DMS53 treated with DMSO at 0.1 percent for 48 hours (cell line): Measurements from ENCODE around the gene SVEP1.
"Not testable (repeated sequence)": the region's sequence is repeated elsewhere in the genome, so short reads cannot be mapped to it uniquely, and the experiment has no call there.

ENCODE experiments used
- DNase-seq: peaks from one replicate; lab custom pipeline; 2025; ENCODE audit not compliant: unreplicated experiment; lab: John Stamatoyannopoulos, UW

Gene SVEP1

DNA sequence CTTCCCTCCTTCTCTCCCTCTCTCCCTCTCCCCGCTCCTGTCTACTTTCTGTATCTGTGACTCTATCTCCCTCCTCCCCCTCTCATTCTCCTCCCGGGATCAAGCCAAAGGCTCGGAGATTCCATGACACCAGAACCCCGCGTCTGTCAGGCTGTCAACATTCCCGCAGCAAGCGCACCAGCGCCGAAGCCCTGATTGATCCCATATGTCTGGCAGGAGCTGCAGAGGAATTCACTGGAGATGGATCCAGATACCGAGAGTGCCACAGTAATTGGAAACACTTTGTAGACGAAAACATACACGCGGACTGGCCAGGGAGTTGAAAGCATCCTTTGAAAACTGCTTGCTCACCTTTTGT, 300 bp upstream of the SVEP1 start:
- DNase-seq = no peak

DNA sequence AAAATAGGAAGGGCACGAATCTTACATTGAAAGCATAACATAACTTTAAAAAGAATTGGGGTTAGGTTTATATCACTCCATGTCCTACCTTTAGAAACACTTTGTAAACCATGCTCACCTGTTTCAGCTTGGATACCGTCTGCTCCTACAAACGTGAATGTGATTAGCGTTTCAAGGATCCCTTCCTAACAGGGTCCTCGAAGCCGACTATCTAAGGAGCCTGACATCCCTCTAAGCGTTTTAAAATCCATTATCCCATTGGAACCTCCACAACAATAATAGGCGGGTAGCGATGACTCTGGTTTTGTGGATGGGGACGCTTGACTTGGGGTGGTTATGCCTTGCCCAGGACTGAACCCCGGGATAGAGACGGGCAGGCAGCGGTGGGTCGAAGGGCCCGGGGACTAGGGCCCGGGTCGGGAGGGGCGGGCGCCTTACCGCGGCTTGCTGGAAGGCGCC, 937 bp downstream of the SVEP1 start:
- no peak for DNase-seq

DNA sequence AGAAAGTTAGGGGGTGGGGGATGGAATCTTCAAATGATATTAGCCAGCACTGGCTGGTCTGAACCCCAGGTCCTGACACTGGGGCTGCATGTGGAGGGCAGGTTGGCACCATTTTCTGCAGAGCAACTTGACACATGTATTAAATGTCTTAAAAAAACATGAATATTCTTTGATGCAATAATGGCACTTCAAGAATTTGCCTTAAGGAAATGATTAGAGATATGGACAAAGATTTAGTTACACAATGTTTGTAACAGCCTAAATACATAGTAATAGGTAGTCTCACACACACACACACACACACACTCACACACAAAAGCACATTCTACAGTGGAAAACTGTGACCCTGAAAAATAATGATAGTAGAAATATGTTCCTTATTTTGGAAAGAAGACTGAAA, 3.6 kb downstream of the SVEP1 start:
- no peak for DNase-seq

DNA sequence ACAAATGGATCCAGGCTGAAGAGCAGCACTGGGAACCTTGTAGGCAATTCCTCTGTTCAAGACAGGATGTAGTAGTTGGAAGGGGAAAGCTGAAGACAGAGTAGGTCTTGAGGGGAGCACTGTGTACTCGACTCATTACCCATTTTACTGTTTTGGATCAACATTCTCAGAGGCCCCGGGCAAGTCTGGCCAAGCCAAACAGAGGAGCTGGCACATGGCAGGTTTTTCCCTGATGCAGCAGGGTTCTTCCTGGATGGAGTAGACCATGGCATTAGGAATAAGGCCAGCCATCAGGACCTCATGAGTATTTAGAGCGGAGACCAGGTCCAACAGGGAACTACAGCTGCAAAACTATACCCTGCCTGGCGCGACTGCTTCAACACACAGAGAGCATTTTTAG, 4.4 kb downstream of the SVEP1 start:
- no peak for DNase-seq

DNA sequence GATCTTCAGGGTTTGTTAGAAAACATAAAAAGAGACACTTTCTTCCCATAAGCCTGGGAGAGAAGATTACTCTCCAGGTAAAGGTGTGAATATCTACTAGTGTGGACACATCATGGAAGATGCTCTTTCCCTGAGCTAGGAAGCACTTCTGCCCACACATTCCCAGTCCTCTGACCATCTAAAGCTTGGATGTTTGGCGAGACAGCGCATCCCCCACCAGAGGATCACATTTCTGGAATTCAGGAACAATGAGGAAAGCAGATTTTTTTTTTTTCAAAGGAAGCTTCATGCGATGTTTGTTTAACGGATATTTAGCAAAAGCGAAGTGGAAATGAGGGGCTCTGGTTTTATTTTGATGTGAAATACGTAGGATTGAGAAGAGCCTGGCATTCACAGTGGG, 6.2 kb downstream of the SVEP1 start:
- DNase-seq = no peak

DNA sequence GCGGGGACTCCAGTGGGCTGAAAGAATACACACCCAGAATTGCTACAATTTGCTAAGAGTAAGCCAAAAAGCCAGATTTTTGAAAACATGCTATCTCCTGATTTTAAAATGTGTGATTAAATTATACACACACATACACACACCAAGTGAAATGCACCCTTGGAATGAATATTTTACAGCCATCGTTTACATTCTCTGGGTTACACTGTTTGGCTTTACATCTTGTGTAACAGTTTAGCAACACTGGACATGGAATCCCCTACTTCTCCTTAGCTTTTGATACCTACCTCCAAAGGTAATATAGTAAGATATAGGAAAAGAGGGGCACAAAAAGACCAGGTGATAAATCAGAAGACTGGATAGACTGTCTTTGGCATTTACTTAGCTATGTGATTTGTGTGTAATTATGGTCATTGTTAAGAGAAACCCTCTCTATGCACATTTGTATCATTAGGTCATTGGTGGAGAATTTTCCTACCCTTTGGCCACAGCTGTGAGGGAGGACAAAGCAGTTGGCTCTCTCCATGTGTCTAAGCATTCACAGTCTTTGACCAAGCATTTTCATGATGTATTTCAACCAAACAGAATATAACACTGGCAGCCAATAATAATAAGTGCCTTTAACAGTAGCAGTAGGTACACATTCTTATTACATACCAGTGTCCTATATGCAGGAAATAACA, 7.6 kb downstream of the SVEP1 start:
- no peak for DNase-seq

DNA sequence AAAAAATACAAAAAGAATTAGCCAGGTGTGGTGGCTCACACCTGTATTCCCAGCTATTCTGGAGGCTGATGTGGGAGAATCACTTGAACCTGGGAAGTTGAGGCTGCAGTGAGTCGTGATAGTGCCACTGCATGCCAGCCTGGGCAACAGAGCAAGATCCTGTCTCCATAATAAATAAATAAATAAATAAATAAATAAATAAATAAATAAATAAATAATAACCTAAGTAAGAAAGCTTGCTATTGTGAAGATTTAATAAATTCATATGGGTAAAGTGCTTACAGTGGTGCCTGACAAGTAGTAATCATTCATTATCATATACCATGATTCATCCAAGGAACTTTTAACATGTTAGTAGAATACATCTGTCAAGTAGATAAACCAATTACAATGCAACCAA, 13.4 kb downstream of the SVEP1 start:
- no peak for DNase-seq

DNA sequence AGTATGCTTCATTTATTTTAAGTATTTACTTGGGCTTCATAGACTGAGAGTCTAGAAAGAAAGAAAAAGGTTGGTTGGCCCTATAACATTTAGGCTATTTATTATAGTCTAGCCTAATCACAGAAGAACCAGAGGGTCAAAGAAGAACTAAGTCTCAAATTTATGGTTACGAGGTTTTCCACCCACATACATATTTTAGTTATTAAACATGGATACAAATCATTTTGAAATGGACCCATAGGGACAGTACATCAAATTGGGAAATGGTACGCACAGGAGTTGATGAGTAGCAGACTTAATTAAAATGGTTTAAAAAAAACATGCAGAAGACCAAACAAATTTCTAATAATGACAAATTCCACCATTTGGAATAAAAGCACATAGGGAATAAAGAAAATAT, 17.7 kb downstream of the SVEP1 start:
- no peak for DNase-seq

DNA sequence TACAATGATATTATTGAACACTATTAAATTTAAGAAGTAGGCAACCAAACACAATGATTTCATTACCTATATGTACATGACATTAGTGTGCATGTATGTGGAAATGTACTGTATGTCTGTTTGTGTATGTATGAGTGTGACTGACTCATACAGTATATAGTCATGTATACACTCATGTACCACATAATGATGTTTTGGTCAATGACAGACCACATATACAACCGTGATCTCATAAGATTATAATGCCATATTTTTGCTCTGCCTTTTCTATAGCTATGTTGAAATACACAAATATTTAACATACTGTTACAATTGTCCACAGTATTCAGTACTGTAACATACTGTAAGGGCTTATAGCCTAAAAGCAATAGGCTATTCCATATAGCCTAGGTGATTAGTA, 19.7 kb downstream of the SVEP1 start:
- no peak for DNase-seq

DNA sequence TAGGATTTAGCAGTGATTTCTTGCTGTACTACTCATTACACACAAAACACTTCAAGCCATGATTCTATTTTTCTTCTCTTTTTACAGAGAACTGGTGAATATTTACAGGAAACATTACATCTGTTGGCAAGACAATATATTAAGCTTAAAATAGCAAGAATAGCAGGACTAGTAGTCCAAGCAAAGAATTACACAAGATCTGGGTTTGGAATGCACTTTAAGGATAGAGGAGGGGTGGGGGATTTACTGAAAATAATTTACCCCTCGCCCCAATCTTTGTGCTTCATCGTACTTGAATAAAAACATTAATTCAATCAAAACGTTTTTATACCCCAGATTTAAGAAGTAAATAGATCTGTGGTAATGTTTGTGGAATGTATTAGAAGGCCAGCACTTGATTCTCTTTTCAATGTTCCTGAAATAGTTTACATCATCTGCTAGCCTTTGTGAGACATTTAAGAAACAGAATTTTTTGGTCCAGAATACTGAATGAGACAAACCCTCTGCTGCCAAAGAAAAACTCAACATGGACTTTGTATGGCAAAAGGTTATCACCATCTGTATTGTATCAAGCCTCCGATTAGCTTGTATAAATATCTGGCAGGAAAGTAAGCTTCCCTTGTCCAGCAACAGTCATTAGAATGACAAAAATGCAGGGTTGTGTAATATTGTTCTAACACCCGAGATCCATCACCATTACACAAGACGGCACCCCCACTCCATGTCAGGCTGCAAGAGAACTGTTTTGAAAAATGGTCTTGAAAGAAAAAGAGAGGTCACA, 23.8 kb downstream of the SVEP1 start:
- no peak for DNase-seq

DNA sequence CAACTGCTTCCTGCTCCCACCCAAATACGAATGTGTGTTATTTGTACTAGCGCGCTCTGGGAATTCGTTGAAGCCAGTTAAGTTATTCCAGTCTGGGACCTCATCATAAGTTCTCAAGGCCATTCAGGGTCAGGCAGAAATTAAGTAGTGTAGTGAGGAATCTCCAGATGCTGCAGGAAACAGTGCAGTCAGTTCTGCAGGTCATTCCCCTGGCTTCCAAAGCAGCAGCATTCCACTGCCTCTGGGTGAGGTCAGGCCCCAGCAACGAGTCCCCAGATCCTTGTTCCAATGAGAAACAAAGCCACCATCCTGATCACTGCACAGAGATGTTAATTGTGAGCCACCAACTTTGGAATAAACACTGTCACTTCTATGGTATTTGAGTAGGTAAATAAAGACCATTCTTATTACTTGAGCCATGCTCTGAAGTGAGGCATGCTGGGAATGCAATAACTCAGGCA, 33.1 kb downstream of the SVEP1 start:
- DNase-seq = no peak

DNA sequence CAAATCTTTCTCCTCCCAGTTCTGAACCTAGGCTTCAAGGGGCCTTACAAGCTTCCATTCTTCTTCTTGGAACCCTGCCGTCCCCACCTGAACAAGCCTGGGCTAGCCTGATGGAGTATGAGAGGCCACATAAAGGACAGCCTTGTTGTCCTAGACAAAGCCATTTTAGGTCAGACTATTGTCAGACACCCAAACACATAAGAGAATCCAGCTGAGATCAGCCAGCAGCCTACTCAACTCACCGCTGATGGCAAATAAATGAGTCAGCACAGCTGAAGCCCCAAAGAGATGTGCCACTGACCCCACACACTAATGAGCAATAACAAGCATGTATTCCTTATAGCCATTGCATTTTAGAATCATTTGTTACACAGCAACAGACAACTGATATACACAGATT, 33.8 kb downstream of the SVEP1 start:
- DNase-seq = no peak

DNA sequence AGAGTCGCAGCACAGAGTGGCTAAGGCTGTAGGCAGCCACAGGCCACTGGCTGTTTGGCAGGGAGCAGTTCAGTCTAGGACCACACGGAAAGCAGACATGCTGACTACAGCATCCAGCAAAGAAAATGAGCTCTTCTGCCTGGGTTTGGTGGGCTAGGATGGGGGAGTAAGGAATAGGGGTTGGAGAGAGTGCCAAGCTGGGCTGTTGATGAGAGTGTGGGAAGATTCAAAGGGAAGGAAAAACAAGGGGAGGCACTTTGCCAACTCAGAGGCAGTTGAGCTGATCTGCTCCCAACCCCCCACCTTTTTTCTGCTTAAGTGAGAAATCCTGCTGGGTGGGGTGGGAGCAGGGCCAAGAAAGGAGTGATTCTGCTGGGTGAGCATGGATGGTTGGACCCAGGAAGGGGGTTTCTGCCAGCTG, 35.9 kb downstream of the SVEP1 start:
- no peak for DNase-seq

DNA sequence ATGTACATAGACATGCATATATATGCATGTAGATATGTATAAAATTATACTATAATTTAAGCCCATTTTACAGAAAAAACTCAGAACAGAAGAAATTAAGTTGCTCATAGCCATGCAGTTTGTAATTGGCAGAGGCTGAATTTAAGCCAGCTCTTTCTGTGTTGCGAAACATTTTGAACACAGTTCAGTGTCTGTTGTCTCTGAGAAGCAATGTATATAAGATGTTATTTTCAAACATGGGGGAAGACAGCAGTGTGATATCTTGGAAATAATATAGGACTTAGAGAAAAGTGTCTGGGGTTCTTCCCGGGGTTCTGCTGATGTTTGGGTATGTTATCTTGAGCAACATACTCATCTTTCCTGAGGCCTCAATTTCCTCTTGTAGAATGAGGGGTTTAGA, 37.6 kb downstream of the SVEP1 start:
- DNase-seq = no peak

DNA sequence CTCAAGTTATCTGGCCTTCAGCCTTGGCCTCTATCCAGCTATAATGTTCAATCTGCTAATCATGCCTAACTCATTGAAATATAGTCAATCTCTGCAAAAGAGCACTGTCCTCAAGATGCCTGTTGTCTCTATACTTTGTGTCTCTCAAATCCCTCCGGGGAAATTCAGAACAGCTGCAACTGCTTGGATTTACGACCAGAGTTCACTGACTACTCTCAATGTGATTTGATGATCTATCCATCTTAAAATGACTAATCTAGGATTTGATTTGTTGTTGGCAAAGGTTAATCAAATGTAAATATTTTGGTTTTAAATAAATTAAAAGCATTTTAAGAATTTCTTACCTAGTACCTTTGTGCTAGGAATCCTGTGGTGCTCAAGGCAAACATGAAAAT, 40.9 kb downstream of the SVEP1 start:
- DNase-seq = no peak

DNA sequence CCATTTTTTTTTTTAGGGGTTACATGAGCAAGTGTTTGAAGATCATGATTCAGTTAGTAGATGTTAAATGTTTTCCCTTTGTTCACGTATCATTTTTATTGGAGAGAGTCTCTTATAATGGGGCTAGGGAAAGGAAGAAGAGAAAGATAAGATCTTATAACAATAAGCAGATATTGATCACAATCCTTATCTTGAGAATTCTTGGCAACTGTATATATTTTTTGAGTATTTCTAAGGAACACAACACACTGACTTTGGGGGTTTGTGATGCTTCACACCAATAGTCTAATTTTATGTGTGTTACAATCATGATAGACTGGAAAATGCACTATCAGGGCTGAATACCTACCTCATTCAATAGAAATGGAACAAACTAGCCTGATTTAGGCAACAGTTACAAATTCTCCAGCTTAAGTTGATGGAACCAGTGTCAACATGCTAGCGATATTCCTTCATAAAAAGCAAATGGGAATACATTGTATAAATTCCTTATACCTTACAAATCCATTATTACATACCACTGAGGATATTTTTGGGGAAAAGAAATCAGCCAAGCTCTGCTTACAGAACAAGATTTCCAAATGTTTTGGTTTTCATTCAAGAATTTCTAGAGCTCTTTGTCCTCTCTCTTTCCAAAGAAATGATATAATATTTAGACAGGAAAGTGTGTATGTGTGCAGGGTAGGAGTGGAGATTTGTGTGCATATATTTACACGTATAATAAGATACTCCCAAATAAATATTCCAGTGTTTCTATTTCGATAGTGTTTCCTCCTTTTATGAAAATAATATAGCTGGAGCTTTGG, 41.5 kb downstream of the SVEP1 start:
- no peak for DNase-seq

DNA sequence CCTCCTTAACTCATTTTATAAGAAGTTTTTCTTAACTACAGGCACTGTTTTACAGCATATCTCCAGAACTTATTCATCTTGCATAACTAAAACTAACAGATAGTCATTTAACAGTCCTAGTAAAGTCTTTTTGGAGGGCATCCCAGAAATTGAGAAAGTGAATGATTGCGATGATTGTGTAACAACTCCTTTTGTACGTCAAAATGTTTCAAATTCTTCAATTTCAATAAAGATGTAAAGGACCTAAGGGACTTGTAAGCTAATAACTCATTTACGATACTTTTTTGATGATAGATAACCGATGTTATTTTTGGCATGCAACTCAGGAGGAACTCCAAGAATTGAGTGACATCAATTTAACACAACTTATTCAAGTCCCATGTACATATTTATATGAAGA, 42.7 kb downstream of the SVEP1 start:
- no peak for DNase-seq

DNA sequence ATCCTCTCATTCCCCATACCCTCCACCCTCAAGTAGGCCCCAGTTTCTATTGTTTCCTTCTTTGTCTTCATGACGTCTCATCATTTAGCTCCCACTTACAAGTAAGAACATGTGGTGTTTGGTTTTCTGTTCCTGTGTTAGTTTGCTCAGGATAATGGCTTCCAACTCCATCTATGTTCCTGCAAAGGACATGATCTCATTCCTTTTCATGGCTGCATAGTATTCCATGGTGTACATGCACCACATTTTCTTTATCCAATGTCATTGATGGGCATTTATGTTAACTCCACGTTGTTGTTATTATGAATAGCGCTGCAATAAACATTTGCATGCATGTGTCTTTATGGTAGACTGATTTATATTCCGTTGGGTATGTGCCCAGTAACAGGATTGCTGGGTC, 45.4 kb downstream of the SVEP1 start:
- not testable (repeated sequence) for DNase-seq

DNA sequence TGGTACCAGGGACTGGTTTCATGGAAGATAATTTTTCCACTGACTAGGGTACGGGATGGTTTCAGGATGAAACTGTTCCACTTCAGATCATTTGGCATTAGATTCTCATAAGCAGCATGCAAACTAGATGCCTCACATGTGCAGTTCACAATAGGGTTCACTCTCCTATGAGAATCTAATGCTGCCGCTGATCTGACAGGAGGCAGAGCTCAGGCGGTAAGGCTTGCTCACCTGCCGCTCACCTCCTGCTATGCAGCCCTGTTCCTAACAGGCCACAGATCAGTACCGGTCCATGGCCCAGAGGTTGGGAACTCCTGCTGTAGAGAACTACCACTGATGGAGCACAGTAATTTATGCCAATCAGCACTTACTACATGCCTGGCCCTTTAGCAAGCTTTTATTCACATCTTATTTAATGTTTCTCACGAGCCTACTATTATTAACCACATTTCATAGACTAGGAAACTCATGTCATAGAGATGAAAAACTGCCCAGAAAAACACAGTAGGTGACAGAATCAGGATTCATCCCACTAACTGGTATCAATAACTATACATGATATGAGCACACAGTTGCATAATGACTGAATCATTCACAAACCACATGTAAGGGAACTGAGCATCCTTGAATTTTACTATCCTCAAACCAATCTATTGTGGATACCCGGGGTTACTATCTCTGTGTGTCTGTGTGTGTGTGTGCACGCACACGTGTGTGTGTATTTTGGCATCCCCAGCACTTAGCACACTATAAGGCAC, 46.5 kb downstream of the SVEP1 start:
- no peak for DNase-seq

DNA sequence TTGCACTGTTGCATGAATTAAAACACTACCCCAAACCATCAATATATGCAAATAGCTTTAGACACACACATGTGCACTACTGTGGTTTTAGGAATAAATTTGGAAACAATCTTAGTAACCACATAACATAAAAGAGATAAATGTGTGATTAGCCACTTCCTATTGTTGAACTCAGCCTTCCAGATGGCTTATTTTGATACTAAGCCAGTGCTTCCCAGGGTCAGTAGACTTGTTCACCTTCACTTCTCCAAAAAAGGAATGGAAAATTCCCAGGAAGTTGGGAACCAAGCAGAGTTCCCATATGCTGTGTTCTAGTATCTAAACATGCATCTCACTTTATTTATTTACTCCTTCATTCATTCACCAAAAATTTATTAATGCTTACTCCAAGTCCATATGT, 47.8 kb downstream of the SVEP1 start:
- DNase-seq = no peak

DNA sequence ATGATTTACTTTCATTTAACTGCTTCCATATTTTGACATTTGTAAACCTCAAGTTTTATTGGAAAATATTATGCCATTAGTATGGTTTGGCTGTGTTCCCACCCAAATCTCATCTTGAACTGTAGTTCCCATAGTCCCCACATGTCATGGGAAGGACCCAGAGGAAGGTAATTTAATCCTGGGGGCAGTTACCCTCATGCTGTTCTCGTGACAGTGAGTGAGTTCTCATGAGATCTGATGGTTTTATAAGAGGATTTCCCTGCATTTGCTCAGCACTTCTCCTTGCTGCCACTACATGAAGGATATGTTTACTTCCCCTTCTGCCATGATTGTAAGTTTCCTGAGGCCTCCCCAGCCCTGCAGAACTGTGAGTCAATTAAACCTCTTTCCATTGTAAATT, 48.3 kb downstream of the SVEP1 start:
- DNase-seq = not testable (repeated sequence)
